SJCRH30 (cell line): Measurements from ENCODE around the gene APBA2. TPM values are rescaled to one million over a fixed set of nuclear protein-coding genes. Genes with fewer than 3 reads are reported as not detected.
"Not testable (repeated sequence)": the region's sequence is repeated elsewhere in the genome, so short reads cannot be mapped to it uniquely, and the experiment has no call there.

Experiments used
- DNase-seq, 2 experiments: peaks; one replicate each; pipeline ENCODE4 v3.0.0-alpha.2; 2015 to 2020
- H3K27ac ChIP-seq: fragments of 250-450 bp; sonication (Bioruptor Pico); 2 replicates; pipeline ENCODE4 v1.5.1; 2020; ENCODE audit warnings: mild to moderate bottlenecking, moderate library complexity
- H3K27me3 ChIP-seq: fragments of 250-450 bp; sonication (Bioruptor Pico); 2 replicates; pipeline ENCODE4 v1.5.1; 2020; ENCODE audit warnings: mild to moderate bottlenecking, moderate library complexity
- H3K36me3 ChIP-seq: fragments of 250-450 bp; sonication (Bioruptor Pico); 2 replicates; pipeline ENCODE4 v1.5.1; 2020; ENCODE audit warnings: mild to moderate bottlenecking, moderate library complexity
- H3K4me1 ChIP-seq: fragments of 250-450 bp; sonication (Bioruptor Pico); 2 replicates; pipeline ENCODE4 v1.5.1; 2020; ENCODE audit warnings: mild to moderate bottlenecking, moderate library complexity
- H3K4me3 ChIP-seq: fragments of 250-450 bp; sonication (Bioruptor Pico); 2 replicates; pipeline ENCODE4 v1.5.1; 2020; ENCODE audit warnings: mild to moderate bottlenecking, moderate library complexity
- H3K9me3 ChIP-seq: fragments of 250-450 bp; sonication (Bioruptor Pico); replicated peaks from 2 replicates; pipeline ENCODE4 v1.5.1; 2020; ENCODE audit warnings: mild to moderate bottlenecking, moderate library complexity
- total RNA-seq: library from RNA; depleted of rRNA; stranded (reverse); fragments of >200 nt; shearing (Covaris generic); gene quantifications from 2 replicates; pipeline ENCODE4 v1.2.3, GENCODE V29; 2014

APBA2 gene
- total RNA-seq, 1 experiment from 2014 or later = 11.9 TPM

DNA sequence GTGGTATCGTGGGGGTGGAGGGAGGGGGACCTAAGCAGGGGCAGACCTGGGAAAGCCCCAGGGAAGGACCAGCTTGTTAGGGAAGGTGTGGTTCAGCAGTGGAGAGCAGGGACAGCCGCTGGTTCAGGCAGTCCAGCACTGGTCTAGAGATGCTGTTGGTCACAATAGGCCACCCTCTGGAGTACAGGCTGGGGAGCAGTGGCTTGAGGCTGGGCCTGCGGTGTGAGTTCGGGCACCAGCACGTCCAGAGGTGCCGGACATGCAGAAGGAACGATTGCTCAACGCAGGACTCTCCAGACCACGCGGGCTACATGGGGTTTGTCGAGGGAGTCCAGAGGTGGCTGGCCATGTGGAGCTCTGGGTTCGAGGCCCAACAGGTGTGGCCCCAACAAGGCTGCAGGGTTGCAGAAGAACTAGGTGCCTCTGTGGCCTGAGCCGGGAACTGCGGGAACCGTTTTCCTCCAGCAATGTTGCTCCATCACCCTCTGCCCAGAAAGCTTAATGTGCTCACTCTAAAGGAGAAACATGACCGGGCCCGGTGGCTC is 143.9 kb downstream of the APBA2 start:
- DNase-seq = no peak
- Histone ChIP-seq H3K9me3 (no peaks in the 10 kb centered on the region), H3K4me1 (no peaks in the 10 kb centered on the region), H3K27ac (no peak overlapping the region), H3K4me3 (no peak overlapping the region), H3K27me3 (no peaks in the 10 kb centered on the region), H3K36me3 (no peaks in the 10 kb centered on the region)

DNA sequence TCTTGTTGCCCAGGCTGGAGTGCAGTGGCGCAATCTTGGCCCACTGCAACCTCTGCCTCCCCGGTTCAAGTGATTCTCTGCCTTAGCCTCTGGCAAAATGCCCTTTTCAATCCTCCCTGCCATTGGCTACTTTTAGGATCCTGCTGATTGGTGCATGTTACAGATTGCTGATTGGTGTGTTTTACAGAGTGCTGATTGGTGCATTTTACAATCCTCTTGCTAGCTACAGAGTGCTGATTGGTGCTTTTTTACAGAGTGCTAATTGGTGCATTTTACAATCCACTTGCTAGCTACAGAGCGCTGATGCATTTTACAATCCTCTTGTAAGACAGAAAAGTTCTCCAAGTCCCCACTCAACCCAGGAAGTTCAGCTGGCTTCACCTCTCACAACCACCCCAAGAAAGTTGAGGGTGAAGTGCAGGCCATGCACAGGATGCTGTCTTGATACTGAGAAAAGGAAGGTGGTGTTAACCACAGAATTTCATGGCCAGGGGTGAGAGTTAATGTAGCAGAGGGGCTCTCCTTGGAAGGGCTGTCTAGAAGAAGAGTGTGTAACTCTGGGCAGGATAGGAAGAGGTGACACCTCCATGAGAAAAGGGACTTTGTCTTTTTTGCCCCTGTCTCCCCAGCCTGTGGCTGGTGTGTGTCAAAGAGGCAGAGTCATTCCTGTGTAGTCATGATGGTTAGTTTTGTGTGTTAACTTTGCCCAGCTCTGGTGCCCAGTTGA is 145.9 kb downstream of the APBA2 start:
- Histone ChIP-seq H3K27ac (no peak overlapping the region), H3K27me3 (no peaks in the 10 kb centered on the region), H3K4me3 (no peak overlapping the region), H3K4me1 (no peaks in the 10 kb centered on the region), H3K36me3 (no peaks in the 10 kb centered on the region), H3K9me3 (no peaks in the 10 kb centered on the region)
- DNase-seq = no peak

GRCh38 chr15:29032229-29032625 is 146.5 kb downstream of the APBA2 start:
- Histone ChIP-seq H3K4me3 (no peak overlapping the region), H3K27me3 (no peaks in the 10 kb centered on the region), H3K9me3 (no peaks in the 10 kb centered on the region), H3K27ac (no peak overlapping the region), H3K4me1 (no peaks in the 10 kb centered on the region), H3K36me3 (no peaks in the 10 kb centered on the region)
- DNase-seq = no peak

- no peaks in the 10 kb centered on the region for H3K4me1 ChIP-seq
These were observed 147.0 kb downstream of the APBA2 start for GRCh38 chr15:29032751-29033150.

GRCh38 chr15:29034151-29034550 is 148.4 kb downstream of the APBA2 start:
- H3K4me1 ChIP-seq = no peaks in the 10 kb centered on the region
- no peak overlapping the region for H3K4me3 ChIP-seq
- H3K27ac ChIP-seq = no peak overlapping the region
- no peaks in the 10 kb centered on the region for H3K27me3 ChIP-seq
- H3K36me3 ChIP-seq = no peaks in the 10 kb centered on the region
- H3K9me3 ChIP-seq = no peaks in the 10 kb centered on the region
- DNase-seq = no peak

More at GRCh38 chr15:29032751-29033150, 147.0 kb downstream of the APBA2 start:
- no peak overlapping the region for H3K27ac ChIP-seq
- H3K27me3 ChIP-seq = no peaks in the 10 kb centered on the region
- H3K9me3 ChIP-seq = no peaks in the 10 kb centered on the region
- no peaks in the 10 kb centered on the region for H3K36me3 ChIP-seq
- no peak overlapping the region for H3K4me3 ChIP-seq
- no peak for DNase-seq

- Histone ChIP-seq H3K4me1 (no peaks in the 10 kb centered on the region), H3K36me3 (no peaks in the 10 kb centered on the region), H3K27me3 (no peaks in the 10 kb centered on the region), H3K9me3 (no peaks in the 10 kb centered on the region), H3K4me3 (no peak overlapping the region), H3K27ac (no peak overlapping the region)
- DNase-seq = no peak
These were observed 149.0 kb downstream of the APBA2 start for GRCh38 chr15:29034593-29035335.

DNA sequence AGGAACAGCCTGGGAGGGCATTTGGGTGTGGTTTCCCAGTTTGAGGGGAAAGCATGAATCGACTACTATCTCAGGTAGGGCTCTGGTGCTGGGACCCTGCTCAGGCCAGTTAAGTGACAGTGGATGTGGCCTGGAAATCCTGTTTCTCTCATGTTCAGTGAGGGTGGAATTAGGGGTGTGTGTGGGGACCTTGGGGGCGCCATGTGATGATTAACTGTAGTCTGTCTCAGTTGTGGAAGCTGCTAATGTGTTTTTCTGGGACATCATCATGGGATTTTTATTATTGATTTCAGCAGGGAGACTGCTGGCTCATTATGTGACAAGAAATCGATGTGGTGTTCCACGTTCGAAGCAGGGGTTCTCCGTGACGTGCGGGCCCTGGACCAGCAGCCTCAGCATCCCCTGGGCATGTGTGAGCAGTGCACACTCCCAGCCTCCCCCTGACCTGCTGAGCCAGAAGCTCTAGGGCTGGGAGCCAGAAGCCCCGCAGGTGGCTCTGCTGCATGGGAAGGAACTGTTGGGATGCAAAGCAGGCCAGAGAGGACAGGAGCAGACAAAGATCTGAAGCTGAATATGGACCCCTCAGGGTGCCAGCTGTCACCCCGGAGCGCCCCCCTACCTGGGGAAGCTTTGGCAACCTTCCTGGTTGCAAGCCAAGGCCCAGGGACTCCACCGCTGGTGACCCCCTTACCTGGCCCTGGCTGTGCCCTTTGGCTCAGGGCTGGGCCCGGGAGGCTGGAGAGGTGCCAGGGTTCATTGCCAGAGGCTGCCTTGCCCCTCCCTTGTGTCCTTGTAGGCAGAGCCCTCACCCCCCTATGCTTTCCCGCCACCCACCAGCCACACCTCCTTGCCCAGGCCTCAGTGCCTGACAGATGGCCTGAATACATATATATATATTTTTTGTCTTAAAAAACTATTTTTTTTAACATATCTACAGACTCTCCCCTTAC is 149.8 kb downstream of the APBA2 start:
- Histone ChIP-seq H3K36me3 (no peaks in the 10 kb centered on the region), H3K4me1 (no peaks in the 10 kb centered on the region), H3K27ac (no peak overlapping the region), H3K9me3 (no peaks in the 10 kb centered on the region), H3K4me3 (no peak overlapping the region), H3K27me3 (no peaks in the 10 kb centered on the region)
- DNase-seq = no peak

GRCh38 chr15:29037997-29038705 is 152.4 kb downstream of the APBA2 start:
- Histone ChIP-seq H3K36me3 (no peaks in the 10 kb centered on the region), H3K4me1 (no peaks in the 10 kb centered on the region), H3K27ac (no peak overlapping the region), H3K27me3 (no peaks in the 10 kb centered on the region), H3K4me3 (no peak overlapping the region), H3K9me3 (no peaks in the 10 kb centered on the region)
- no peak for DNase-seq

- Histone ChIP-seq H3K4me1 (no peaks in the 10 kb centered on the region), H3K27ac (no peak overlapping the region), H3K27me3 (no peaks in the 10 kb centered on the region), H3K4me3 (no peak overlapping the region), H3K36me3 (no peaks in the 10 kb centered on the region), H3K9me3 (no peaks in the 10 kb centered on the region)
- no peak for DNase-seq
These were observed 153.9 kb downstream of the APBA2 start for GRCh38 chr15:29039466-29040369.

GRCh38 chr15:29040370-29040751 is 154.6 kb downstream of the APBA2 start:
- Histone ChIP-seq H3K4me3 (no peak overlapping the region), H3K27me3 (no peaks in the 10 kb centered on the region), H3K27ac (no peak overlapping the region), H3K9me3 (no peaks in the 10 kb centered on the region), H3K4me1 (peaks cover under 1% of the 10 kb centered on the region; the same call in 1 of the 2 replicates), H3K36me3 (no peaks in the 10 kb centered on the region)
- no peak for DNase-seq

- Histone ChIP-seq H3K27ac (no peak overlapping the region), H3K27me3 (no peaks in the 10 kb centered on the region), H3K4me3 (no peak overlapping the region), H3K9me3 (no peaks in the 10 kb centered on the region), H3K4me1 (peaks cover 3% of the 10 kb centered on the region; the same call in 1 of the 2 replicates), H3K36me3 (no peaks in the 10 kb centered on the region)
- no peak for DNase-seq
These were observed 158.1 kb downstream of the APBA2 start for GRCh38 chr15:29043736-29044502.

DNA sequence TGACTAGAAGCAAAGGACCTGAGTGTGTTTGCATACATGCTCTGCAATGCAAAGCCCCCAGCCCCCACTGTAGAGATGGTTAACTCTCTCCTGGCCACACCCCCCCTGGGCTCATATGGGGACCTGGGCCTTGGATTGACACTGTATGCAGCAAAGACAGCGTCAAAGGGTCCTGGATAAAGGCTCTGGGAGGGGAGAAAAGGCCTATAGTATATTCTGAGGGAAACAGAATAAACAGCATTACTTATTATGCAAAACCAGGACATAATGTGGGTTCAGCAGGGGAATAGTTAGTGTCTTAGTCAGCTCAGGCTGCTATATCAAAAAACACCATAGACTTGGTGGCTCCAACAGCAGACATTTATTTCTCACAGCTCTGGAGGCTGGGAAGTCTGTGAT is 158.7 kb downstream of the APBA2 start:
- Histone ChIP-seq H3K27ac (no peak overlapping the region), H3K4me3 (no peak overlapping the region)
- no peak for DNase-seq

GRCh38 chr15:29045161-29045560 is 159.4 kb downstream of the APBA2 start:
- H3K27me3 ChIP-seq, H3K4me3 ChIP-seq, H3K27ac ChIP-seq, H3K4me1 ChIP-seq, H3K36me3 ChIP-seq, H3K9me3 ChIP-seq, DNase-seq: not testable (repeated sequence)

More for the DNA sequence above, 158.7 kb downstream of the APBA2 start:
- Histone ChIP-seq H3K27me3 (no peaks in the 10 kb centered on the region), H3K9me3 (no peaks in the 10 kb centered on the region), H3K36me3 (no peaks in the 10 kb centered on the region), H3K4me1 (peaks cover 3% of the 10 kb centered on the region; the same call in 1 of the 2 replicates)
